Loucy (cell line): Measurements from ENCODE around the gene PDE2A.

Experiments used
- EZH2phosphoT487 ChIP-seq: fragments of 200-600 bp; IDR thresholded peaks from 2 replicates; pipeline ENCODE4 v1.6.1; 2018; ENCODE audit warnings: antibody characterized with exemption, mild to moderate bottlenecking, moderate library complexity, borderline replicate concordance
- TF ChIP-seq, protein P1 (sequence below): fragments of 200-600 bp; sonication (generic); conservative IDR thresholded peaks from 2 replicates; pipeline ENCODE4 v1.5.1; 2014; ENCODE audit warnings: mild to moderate bottlenecking, antibody characterized with exemption, low read length

DNA sequence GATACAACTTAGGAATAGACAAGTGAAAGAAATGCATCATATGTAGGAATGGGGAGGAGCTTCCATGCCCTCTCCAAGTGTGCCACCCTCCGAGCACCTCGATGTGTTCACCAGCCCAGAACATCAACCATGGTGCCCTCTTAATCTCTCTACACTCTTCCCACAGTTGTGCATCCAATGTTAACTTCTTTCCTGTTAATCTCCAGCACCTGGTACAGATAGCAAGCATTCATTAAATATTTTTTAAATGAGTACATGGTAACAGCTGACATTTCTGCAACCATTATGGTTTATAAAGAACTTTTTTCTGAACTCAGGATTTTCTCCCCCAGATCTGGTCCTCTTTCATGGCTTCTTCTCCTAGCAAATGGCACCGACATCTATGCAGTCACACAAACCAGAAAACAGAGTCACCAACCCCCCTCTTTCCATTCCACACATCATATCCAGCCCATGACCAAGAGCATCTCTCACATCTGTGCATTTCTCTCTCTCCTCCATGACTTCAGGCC, 121.8 kb downstream of the PDE2A start:
- TF ChIP-seq, protein P1, sequence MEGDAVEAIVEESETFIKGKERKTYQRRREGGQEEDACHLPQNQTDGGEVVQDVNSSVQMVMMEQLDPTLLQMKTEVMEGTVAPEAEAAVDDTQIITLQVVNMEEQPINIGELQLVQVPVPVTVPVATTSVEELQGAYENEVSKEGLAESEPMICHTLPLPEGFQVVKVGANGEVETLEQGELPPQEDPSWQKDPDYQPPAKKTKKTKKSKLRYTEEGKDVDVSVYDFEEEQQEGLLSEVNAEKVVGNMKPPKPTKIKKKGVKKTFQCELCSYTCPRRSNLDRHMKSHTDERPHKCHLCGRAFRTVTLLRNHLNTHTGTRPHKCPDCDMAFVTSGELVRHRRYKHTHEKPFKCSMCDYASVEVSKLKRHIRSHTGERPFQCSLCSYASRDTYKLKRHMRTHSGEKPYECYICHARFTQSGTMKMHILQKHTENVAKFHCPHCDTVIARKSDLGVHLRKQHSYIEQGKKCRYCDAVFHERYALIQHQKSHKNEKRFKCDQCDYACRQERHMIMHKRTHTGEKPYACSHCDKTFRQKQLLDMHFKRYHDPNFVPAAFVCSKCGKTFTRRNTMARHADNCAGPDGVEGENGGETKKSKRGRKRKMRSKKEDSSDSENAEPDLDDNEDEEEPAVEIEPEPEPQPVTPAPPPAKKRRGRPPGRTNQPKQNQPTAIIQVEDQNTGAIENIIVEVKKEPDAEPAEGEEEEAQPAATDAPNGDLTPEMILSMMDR: no peak
- TF ChIP-seq EZH2phosphoT487: no peak
